Kasumi-1 (cell line): ENCODE measurements around the gene TMEM11.
"Not testable (repeated sequence)": the region's sequence is repeated elsewhere in the genome, so short reads cannot be mapped to it uniquely, and the experiment has no call there.

Source experiments
- DNase-seq, 2 experiments: peaks; one replicate each; lab custom pipeline; 2025; lab: John Stamatoyannopoulos, UW

The TMEM11 gene

DNA sequence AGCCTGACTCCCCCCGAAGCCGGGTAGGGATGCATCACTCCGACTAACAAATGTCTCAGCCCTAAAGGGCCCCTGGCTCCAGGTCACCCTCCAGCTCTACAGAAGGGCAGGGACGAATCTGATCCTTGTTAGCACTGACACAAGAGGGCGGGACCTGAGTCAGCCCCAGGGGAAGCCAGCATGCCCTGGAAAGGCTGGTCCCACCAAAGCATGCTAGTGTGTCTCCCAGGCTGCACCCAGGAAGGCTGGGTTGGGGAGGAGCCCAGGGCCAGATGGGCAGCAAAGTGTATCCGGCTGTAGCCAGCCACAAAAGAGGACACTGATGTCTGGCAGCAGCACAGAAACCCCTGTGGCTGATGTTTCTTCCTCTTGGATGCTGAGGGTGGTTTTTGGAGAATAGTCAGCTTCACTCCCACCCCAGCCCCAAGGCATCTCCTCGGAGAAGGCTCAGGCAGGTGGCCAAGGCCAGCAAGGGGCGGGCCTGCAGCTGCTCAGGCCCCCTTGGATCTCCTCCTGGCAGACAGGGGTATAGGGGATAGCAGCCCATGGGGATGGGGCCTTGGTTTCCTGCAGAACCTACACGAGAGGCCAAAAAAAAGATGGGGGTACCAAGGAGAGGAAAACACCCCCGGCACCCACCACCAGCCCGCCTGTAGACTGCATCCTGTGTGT is 28.2 kb upstream of the TMEM11 start:
- DNase-seq, result no peak

DNA sequence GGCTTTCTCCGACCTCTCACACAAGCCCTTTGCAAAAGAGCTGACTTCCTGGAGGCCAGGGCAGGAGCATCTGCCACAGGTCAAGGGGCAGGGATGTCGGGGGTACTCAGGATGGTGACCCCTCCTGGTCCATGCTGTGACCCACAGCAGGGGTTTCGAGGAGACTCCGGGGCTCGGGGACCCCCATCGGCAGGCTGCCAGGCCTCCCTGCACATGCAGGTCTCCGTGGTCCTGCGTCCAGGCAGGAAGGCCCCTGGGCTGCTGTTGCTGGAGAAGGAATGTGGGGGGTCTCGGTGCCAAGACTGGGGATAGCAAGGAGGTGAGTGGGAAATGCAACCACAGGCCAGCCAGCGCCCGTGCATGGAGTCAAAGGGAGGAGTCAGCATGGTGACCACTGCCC is 27.6 kb upstream of the TMEM11 start:
- DNase-seq, result no peak

DNA sequence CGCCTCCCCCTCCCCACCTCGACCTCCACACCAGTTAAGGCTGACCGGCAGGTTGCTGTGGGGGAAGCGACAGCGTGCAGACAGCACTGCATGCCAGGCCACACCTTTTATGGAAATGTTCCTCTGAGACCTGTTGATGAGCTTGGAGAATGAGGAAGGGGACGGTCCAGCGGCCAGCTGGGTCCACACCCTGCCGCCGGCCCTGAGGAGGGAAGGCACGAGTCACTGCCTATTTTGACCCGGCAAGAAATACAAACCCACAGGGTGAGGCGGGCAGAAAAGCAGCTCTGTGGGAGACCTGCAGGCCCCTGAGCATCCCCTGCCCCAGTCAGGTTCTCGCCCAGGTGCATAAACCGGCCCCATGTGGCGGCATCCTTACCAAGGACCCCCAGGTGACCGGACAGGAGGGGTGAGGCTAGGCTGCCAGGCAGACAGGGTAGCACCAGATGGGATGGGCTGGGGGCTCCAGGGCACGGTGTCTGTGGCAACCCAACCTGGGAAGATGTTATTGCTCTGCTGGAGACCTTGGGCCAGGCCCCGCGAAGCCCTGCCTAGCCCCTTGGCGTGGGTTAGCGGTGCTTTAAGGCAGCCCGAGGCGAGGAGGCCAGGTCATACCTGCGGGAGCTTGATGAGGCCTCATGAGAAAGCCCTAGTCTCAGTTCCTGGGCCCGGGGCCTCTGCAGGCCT is 26.6 kb upstream of the TMEM11 start:
- DNase-seq, result no peak

DNA sequence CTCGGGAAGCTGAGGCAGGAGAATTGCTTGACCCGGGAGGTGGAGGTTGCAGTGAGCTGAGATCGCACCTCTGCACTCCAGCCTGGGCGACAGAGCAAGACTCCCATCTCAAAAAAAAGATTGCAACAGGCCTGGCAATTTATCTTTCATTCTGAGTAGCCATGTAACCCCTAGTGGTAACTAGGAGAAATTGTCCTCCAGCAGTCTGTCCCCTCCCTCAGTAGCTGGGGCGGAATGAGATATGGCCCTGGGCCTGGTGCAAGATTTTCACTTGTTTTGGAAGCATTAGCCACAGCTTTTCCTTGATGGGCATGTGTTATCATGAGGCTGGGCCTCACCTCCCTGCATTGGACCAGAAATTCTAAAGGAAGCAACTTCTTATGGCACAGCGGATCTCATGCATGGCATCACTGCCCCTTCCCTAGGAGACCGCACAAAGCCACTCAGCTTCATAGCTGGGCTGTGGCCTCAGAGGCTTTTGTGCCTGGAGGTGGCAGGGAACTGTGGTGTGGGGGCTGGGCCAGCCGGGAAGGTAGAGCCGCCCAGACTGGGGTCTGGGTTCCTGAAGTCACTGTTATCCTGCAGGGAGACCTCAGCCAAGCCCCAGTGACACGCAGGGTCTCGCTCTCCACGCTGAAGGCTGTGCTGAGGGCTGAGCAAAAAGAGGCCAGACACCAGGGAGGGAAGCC is 25.9 kb upstream of the TMEM11 start:
- DNase-seq, result peak; percentile 21 to 44

DNA sequence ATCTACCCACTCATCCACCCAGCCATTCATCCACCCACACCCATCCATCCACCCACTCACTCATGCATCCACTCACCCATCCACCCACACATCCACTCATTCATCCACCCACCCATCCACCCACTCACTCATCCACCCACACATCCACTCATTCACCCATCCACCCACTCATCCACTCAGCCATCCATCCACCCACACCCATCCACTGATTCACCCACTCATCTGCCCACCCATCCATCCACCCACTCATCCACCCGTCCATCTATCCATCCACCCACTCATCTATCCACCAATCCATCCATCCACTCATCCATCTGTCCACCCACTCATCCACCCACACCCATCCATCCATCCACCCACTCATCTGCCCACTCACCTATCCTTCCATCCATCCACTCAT is 22.0 kb upstream of the TMEM11 start:
- DNase-seq, result no peak

DNA sequence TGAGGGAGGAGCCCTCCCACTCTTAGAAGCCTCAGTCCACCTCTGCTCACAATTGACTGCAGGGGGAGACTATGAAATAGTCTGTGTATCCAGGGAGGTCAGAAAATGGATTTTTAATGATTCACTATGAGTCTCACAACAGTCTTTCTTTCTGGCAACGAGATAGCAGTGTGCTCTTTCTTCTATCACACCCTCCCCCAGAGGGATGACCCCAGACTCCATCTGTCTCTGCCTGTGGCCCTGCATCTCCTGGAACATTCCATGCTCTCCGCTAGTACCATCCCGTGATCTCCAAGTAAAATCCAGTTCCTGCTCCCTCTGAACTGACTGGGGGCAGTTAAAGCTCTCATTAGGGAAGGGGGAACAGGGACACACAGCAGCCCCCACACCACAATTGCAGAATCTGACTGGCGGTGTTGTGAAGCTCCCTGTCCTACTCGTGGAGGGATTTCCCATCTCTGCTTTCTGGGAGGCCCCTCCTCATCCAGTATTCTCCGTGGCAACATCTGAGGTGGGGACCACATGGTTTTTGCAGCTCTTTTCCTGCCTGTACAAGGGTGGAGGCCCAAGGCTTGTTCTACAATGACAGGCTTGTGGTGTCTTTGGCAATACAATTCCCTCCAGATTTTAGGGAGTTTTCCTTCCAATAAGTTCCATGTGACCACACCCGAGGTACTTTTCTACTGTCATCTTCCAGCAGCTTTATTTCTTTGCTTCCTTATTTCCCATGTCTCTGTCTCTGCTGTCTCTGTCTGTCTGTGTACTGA is 19.8 kb upstream of the TMEM11 start:
- no peak for DNase-seq

DNA sequence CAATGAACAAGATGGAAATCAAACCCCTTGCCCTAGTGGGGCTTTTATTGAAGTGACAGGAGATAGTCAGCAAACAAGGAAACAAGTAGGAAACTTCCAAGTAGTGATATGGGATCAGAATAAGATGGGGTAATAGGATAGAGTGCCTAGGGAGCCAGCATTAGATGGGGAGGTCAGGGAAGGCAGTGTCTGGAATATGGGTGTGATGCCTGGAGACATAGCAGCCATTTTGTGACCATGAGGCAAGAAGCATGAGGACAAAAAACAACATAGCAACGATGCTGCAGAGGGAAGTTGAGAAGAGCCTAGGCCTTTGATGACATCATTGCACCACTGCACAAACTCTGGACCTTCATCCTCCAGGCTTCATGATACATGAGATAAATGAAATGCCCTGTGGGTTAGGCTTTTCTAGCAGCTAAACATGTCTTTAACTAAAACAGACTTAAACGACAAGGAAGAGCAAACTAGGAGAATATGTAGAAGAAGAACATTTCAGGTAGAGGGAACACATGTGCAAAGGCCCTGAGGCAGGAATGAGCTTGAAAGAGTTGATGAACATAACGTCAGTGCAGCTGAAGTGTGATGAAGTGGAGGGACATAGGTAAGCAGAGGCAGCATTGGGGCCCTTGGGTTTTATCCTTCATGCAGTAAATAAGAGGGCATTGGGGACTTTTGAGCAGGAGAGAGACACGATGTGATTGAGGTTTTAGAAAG is 18.2 kb upstream of the TMEM11 start:
- DNase-seq, result no peak

DNA sequence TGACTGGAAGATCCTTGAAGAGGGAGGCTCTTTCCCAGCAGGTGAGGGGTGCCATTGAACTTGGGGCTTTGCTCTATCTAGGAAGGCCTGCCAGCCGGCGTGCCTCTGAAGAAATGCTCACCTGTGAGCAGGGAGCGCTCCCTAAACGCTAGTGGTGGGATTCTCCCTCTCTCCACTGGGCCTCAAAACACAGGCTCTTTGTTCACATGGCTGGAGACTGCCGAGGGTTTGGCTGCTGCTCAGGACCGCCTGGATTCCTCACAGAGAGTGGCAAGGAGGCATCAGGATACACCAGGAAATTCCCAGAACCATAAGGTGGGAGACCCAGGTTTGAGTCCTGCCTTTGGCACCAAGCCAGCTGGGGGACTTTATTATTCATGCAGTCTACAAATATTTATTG is 17.6 kb upstream of the TMEM11 start:
- DNase-seq, result no peak

DNA sequence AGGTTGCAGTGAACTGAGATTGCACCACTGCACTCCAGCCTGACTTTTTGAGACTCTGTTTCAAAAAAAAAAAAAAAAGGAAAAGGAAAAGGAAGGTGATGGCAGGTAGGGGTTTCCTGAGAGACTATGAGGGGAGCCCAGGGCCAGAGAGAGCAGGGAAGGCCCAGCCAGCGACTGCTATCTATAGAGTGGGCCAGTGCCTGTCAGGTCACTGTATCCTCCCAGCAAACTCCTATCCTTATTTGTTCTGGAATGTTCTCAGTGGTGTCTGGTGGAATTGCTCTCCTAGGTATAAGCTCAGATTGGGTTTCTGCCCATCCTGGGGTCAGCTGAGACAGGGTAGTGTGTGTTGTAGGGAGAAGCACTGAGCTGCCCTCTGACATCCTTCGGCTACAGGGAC is 14.9 kb upstream of the TMEM11 start:
- DNase-seq, result no peak

DNA sequence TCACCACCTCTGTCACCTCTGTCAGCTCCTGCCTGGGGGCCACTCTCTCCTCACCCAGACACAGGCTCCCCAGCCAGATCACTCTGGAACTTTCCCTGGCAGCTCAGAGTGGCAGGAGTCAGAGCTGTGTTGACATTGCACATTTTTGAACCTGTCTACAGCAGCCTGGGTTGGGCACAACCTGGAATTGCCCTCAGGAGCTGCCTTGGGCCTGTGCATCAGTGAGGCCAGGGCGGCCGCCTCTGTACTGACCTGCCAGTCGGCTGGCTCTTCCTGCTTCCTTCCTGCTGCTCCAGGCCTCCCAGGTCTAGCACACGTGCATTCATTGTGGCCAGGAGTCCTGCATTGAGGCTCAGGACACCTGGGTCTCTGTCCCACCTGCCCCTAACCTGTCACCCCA is 14.2 kb upstream of the TMEM11 start:
- no peak for DNase-seq

DNA sequence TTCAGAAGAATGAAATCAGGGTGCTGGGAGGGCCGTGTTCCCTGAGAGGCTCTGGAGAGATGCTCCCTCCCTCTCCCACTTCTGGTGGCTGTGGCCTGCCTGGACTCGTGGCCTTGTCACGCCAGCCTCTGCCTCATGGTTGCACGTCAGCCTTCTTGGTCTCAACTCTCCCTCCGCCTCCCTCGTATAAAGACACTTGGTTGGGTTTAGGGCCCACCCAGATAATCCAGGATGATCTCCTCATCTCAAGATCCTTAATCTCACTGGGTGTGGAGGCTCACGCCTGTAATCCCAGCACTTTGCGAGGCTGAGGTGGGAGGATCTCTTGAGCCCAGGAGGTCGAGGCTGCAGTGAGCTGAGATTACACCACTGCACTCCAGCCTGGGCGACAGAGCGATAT is 13.3 kb upstream of the TMEM11 start:
- DNase-seq, result not testable (repeated sequence)

DNA sequence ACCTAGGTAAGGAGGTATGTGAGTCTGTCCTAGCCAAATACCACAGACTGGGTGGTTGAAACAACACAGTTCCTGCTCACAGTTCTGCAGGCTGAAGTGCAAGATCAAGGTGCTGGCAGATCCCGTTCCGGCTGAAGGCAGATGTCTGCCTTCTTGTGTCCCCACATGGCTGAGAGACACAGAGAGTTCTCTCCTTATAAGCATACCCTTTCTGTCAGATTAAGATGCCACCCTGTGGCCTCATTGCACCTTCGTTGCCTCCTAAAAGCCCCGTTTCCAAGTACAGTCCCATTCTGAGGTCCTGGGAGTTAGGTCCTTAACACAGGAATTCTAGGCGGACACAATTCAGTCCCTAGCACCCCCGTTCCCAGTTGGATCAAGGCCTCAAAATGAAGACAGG is 9.1 kb upstream of the TMEM11 start:
- DNase-seq, result no peak

DNA sequence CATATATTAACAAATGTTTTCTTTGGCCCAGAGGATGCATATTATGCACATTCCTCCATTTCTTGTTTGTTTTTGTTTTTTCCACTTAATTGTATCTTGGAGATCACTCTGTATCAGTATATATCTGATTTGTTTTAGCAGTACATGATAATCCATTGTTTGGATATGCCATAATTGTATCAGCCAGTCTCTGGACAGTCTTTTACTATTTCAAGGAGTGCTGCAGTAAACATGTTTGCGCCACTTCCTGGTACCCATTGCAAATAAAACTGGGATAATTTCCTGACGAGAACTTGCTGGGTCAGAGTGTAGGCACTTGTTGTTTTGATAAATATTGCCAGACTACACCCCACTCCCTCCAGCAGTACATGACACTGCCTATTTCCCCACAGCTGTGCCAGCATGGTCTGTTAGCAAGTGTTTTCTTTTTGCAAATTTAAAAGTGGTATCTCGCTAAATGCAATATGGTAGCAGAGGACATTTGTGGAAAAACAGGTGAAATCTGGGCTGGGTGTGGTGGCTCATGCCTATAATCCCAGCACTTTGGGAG is 4.9 kb upstream of the TMEM11 start:
- DNase-seq, result no peak

DNA sequence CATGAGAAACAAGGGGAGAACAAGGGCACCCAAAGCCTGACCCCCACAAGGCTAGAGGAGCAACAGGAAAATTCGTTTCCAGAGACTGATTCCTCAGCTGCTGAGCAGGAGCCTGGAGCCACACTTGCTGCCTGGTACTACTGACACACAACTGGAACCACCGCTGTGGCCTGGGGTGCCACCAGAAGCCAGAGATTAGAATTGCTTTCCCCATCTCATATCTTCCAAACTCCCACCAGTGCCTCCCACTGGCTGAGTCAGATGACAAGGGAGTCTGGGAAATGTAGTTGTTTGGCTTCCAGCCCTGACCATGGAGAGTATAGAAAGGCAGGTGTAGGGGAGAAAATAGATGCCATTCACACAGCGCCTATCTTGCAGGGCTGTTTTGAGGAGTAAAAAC is 4.1 kb upstream of the TMEM11 start:
- DNase-seq, result peak; percentile 9 to 27

DNA sequence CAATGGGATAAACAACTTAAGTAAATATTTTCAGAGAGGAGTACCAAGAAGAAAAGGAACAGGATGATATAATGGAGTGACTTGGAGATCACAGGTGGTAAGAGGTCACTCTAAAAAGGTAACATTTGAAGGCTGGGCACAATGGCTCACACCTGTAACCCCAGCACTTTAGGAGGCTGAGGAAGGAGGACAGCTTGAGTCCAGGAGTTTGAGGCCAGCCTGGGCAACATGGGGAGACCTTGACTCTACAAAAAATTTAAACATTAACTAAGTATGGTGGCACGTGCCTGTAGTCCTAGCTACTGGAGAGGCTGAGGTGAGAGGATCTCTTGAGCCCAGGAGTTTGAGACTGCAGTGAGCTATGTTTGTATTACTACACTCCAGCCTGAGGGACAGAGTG is 3.4 kb upstream of the TMEM11 start:
- no peak for DNase-seq

DNA sequence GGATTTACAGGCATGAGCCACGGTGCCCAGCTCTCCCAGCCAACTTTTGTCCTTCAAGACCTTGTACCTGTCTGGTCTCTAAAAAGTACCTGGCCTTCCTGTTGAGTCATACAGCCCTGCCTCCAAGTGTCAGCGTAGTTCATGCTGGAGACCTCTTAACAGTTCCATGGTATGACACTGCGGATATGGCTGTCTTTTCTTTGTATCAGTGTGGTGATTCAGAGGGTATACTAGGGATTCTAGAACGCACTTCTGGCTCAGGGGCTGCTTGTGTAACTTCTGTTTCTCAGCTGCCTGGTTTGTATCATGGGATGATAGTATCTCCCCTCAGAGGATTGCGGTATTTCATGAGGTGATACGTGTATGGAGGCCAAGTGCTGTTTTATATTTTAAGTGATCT is 2.0 kb upstream of the TMEM11 start:
- no peak for DNase-seq

DNA sequence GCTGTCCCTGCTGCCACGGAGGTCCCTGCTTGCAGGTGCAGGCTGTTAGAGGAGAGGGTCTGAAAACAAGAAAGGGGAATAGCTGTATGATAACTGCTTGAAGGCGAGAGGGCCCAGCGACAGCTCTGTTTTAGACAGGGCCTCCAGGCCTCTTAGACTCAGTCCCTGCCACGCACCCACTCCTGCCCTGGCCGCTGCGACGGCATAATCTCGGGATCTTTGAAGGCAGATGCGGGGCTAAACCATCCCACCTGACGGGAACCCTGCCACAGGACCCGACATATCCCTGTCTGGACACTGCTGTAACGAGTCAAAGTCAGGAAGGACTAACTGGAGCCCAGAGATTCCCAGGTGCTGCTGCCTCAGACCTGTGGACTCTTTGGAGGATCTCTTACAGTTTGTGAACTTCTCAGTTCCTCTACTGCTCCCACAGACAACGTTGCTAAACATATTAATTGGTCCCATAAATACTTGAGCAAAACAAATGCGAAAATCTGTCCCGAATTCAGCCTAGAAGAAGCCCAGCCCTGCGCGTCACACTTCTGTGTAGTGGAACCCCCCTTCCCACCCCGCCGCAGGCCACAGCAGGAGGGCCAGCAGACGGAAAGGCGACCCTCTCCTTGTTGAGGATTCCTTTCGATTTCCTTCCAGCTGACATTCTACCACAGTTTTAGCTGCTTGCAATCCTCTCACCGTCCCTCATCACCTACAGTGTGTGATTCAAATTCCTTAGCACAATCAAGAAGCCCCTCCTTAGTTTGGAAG is 998 bp upstream of the TMEM11 start:
- DNase-seq, result no peak

DNA sequence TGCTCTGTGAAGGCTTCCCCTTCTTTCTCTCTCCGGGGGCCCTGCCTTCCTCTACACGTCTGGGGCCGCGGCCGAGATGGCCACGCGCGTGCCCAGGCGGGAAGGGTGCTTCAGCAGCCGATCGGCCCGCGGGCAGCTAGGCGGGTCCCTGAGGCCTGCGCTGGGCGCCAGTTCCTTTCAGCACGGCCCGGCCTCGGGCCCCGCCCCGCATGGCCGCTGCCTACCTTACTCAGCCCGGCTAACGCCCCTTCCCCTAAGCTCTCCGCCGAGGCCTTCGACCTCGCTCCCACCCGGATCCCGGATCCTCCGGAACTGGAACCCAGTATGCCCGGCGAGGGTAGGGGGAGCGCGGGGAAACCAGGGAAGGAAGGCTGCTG is 335 bp downstream of the TMEM11 start:
- no peak for DNase-seq

DNA sequence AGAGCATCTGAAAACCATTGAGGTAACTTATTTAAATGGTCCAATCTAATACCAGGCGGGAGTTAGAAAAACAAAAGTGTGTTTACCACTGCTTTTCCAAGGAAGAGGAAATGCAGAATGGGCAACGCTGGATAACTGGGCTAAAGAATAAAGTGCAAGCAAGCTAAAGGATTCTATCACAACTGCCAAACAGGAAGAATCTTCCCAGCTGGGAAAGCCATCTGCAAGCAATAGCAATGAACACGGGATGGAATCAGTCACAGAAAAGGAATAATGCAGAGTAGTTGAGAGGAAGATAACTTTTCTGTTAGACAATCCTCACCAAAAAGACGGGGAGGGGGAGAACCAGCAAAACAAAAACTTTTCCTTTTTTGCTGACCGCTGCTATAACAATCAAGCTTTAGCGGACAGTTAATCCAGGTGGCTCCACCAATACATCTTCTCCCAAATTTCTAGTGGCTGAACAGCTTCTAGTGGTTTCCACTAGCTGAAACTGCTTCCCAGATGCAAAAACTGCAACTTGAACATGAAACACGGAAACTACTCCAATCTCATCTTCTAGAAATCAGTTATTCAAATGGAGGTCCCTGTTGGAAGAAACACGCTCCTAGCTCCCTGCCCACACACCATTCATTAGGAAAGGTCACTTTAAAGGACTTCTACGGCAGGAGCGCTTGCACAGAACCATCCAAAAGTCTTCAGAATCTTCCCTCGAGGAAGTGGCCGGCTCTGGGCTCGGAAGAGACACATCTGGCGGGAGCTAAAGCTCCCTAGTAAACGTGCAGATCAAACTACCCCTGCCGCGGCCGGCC is 929 bp downstream of the TMEM11 start:
- no peak for DNase-seq

DNA sequence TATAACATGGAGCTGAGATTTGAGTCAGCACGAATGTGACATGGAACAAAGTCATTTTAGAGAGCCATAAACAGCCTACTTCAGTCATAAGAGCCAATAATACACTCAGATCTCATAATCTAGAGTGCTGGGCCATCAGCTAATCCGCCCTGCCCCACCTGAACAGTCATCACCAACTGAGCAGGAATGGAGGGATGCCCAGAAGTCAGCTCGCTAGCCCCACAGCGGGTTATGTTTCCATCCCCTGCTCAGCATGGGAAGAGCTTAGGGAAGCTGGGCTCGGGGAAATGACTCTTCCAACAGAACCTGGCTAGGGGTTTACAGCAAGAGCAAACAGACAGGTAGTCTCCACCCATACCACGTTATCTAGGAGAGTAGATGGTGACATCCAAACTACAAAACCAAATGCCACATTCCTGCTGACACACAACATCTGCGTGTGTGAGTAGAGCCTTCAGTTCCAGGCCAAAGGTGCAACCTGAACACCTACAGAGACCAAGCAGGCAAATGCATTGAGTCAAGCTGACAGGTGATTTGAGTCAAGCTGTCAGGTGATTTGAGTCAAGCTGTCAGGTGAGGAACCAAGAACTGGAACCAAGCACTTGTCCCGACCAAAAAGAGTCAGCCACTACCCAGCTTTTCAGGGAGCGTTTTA is 2.0 kb downstream of the TMEM11 start:
- DNase-seq, result no peak
